Germinal center (tissue), 1 donor: Measurements from ENCODE around the gene ABLIM2.
"Not testable (repeated sequence)": the region's sequence is repeated elsewhere in the genome, so short reads cannot be mapped to it uniquely, and the experiment has no call there.

Experiments
- DNase-seq: peaks from one replicate; pipeline ENCODE4 v3.0.0; 2012; ENCODE audit warnings: mixed read lengths, low spot score

Gene ABLIM2

GRCh38 chr4:8156617-8157016 is 2.0 kb downstream of the ABLIM2 start:
- DNase-seq: no peak

- no peak for DNase-seq
Observed at GRCh38 chr4:8155660-8156421, 2.8 kb downstream of the ABLIM2 start.

- DNase-seq: no peak
Observed at GRCh38 chr4:8155048-8155447, 3.6 kb downstream of the ABLIM2 start.

- DNase-seq: no peak
Observed at GRCh38 chr4:8153441-8153840, 5.2 kb downstream of the ABLIM2 start.

- DNase-seq: no peak
Observed at GRCh38 chr4:8152865-8153257, 5.8 kb downstream of the ABLIM2 start.

- DNase-seq: no peak
Observed at GRCh38 chr4:8152090-8152864, 6.3 kb downstream of the ABLIM2 start.

- DNase-seq: no peak
Observed at GRCh38 chr4:8151165-8151650, 7.4 kb downstream of the ABLIM2 start.

GRCh38 chr4:8150152-8151090 is 8.2 kb downstream of the ABLIM2 start:
- DNase-seq: no peak

GRCh38 chr4:8149664-8150063 is 8.9 kb downstream of the ABLIM2 start:
- DNase-seq: no peak

GRCh38 chr4:8148785-8149435 is 9.7 kb downstream of the ABLIM2 start:
- DNase-seq: no peak

GRCh38 chr4:8148159-8148558 is 10.5 kb downstream of the ABLIM2 start:
- DNase-seq: no peak

GRCh38 chr4:8147231-8147970 is 11.2 kb downstream of the ABLIM2 start:
- DNase-seq: no peak

GRCh38 chr4:8146157-8146556 is 12.5 kb downstream of the ABLIM2 start:
- DNase-seq: no peak

GRCh38 chr4:8144359-8144758 is 14.3 kb downstream of the ABLIM2 start:
- no peak for DNase-seq

- no peak for DNase-seq
Observed at GRCh38 chr4:8143392-8144140, 15.0 kb downstream of the ABLIM2 start.

GRCh38 chr4:8142556-8142955 is 16.1 kb downstream of the ABLIM2 start:
- no peak for DNase-seq

- no peak for DNase-seq
Observed at GRCh38 chr4:8141935-8142334, 16.7 kb downstream of the ABLIM2 start.

GRCh38 chr4:8140915-8141314 is 17.7 kb downstream of the ABLIM2 start:
- DNase-seq: no peak

- DNase-seq: not testable (repeated sequence)
Observed at GRCh38 chr4:8139726-8140125, 18.9 kb downstream of the ABLIM2 start.
